RWPE2 (cell line): ENCODE data around the gene GPR3.

Experiments used
- ATAC-seq: fragments of 200-7000 bp; cut with Tn5 transposase; 3 replicates; pipeline ENCODE4 v1.9.1; 2021; ENCODE audit warnings: low read depth
- DNase-seq: peaks from one replicate; pipeline ENCODE4 v3.0.0-alpha.2; 2020; ENCODE audit warnings: low spot score
- H3K27ac ChIP-seq: fragments of 450-650 bp; 2 replicates; pipeline ENCODE4 v1.5.1; 2017; ENCODE audit warnings: mild to moderate bottlenecking; ENCODE audit not compliant: poor library complexity, severe bottlenecking
- H3K27me3 ChIP-seq: fragments of 250-450 bp; sonication (Bioruptor Pico); 2 replicates; pipeline ENCODE4 v1.5.1; 2021; ENCODE audit warnings: mild to moderate bottlenecking, moderate library complexity; ENCODE audit not compliant: insufficient read depth, poor library complexity, severe bottlenecking
- H3K36me3 ChIP-seq: fragments of 250-450 bp; sonication (Bioruptor Pico); 2 replicates; pipeline ENCODE4 v1.5.1; 2020; ENCODE audit warnings: low read depth, mild to moderate bottlenecking, moderate library complexity
- H3K4me1 ChIP-seq: fragments of 250-450 bp; sonication (Bioruptor Pico); 2 replicates; pipeline ENCODE4 v1.5.1; 2021; ENCODE audit warnings: mild to moderate bottlenecking, moderate library complexity; ENCODE audit not compliant: insufficient read depth, poor library complexity, severe bottlenecking
- H3K4me3 ChIP-seq: fragments of 250-450 bp; sonication (Bioruptor Pico); 2 replicates; pipeline ENCODE4 v1.5.1; 2021; ENCODE audit warnings: mild to moderate bottlenecking, moderate library complexity; ENCODE audit not compliant: severe bottlenecking
- H3K9me3 ChIP-seq: fragments of 250-450 bp; sonication (Bioruptor Pico); 2 replicates; pipeline ENCODE4 v1.5.1; 2021; ENCODE audit warnings: mild to moderate bottlenecking, moderate library complexity; ENCODE audit not compliant: severe bottlenecking
- TF ChIP-seq, protein P1 (sequence below): fragments of 450-650 bp; IDR thresholded peaks from one replicate; pipeline ENCODE4 v1.5.1; 2017; ENCODE audit warnings: mild to moderate bottlenecking, moderate library complexity; ENCODE audit not compliant: poor library complexity, severe bottlenecking

Gene GPR3

DNA sequence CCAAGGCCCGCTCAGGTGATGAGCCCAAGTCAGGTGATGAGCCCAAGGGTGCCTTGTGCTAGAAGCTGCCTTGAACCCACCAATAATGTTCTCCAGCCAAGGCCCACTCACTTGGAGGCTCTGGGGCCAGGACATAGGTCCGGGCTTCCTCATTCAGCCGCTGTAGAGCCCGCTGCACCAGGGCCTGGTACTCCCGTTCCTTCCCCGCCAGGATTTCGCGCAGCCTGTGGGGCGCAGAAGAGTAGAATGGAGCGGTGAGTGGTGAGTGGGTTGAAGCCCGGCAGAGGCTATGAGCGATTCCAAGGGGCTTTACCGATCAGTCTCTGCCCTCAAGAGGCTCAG, 36.2 kb upstream of the GPR3 start:
- no peak overlapping the region for H3K27ac ChIP-seq
- no peaks in the 10 kb centered on the region for H3K4me1 ChIP-seq
- ATAC-seq (no peak), DNase-seq (no peak)
- no peaks in the 10 kb centered on the region for H3K9me3 ChIP-seq
- H3K36me3 ChIP-seq = peaks cover 60% of the 10 kb centered on the region
- TF ChIP-seq, protein P1, sequence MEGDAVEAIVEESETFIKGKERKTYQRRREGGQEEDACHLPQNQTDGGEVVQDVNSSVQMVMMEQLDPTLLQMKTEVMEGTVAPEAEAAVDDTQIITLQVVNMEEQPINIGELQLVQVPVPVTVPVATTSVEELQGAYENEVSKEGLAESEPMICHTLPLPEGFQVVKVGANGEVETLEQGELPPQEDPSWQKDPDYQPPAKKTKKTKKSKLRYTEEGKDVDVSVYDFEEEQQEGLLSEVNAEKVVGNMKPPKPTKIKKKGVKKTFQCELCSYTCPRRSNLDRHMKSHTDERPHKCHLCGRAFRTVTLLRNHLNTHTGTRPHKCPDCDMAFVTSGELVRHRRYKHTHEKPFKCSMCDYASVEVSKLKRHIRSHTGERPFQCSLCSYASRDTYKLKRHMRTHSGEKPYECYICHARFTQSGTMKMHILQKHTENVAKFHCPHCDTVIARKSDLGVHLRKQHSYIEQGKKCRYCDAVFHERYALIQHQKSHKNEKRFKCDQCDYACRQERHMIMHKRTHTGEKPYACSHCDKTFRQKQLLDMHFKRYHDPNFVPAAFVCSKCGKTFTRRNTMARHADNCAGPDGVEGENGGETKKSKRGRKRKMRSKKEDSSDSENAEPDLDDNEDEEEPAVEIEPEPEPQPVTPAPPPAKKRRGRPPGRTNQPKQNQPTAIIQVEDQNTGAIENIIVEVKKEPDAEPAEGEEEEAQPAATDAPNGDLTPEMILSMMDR = no peak
- no peak overlapping the region for H3K4me3 ChIP-seq
- no peaks in the 10 kb centered on the region for H3K27me3 ChIP-seq

DNA sequence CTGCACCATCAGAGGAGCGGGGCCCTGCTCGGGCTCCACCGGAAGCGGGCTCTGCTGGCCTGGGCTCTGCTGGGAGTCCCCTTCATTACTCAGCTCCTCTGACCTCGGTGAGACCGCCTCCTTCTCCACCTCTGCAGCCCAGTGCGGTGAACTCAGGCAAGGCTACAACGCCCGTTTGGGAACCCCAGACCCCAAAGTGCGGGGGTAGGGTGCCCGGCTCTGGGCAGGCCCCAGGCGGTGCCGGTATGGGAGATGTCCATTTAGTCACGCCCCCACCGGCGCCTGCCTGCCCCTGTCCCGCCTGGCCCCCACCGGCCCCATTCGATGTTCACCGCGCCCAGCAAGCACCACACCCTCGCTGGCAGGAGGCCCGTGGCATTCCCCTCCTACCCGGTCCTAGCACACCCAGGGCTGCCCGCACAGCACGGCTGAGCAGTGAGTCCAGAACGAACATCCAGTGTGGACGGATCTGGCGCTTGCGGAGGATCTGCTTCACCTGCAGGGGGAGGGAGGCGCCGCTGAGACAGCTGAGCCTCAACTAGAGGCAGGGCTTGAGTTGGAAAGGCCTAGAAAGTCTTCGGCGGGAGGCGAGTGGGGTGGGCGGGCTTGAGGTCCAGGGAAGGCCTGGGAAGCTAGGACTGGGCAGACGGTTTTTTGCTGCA, 35.7 kb upstream of the GPR3 start:
- DNase-seq (no peak), ATAC-seq (no peak)
- H3K4me1 ChIP-seq = no peaks in the 10 kb centered on the region
- H3K4me3 ChIP-seq = no peak overlapping the region
- no peak overlapping the region for H3K27ac ChIP-seq
- H3K36me3 ChIP-seq = peaks cover 62% of the 10 kb centered on the region
- TF ChIP-seq, protein P1 = no peak
- H3K9me3 ChIP-seq = no peaks in the 10 kb centered on the region
- H3K27me3 ChIP-seq = no peaks in the 10 kb centered on the region

DNA sequence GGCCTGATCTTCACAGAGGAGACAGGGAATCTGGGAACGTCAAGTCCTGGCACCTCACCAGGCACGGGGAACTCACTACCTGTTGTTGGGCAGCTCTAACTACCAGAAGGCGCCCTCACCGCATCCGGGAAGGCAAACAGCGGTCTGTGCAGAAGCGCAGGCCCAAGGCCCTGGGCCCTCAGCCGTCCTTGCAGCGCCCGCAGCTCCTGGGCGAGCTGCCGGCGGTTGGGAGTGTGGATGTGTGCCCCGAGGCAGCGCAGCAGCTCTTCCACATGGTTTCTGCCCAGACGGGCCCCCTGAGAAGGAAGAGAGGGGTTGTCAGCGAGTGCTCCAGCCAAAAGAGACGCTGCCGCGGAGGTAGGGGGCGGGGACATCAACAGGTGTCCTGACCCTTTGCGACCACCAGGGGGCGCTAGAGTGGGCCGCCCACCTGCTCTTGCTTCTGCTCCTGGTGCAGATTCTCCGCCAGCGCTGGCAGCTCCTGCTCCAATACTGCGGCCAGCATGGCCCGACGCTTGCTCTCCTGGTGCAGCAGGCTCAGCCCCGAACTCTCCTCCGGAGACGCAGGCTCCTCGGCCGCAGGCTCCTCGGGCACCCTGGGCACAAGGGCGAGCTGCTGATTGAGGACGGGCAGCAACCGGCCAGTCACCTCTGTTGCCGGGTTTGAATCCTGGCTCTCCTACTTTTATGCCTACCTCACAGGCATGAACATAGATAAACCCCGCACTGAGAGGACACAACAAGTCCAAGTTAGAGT, 35.0 kb upstream of the GPR3 start:
- Histone ChIP-seq H3K4me3 (no peak overlapping the region), H3K36me3 (peaks cover 62% of the 10 kb centered on the region), H3K9me3 (no peaks in the 10 kb centered on the region), H3K27ac (no peak overlapping the region), H3K27me3 (no peaks in the 10 kb centered on the region), H3K4me1 (no peaks in the 10 kb centered on the region)
- TF ChIP-seq, protein P1 = peak; percentile 85
- ATAC-seq = peak; percentile 43; the same call in 1 of the 3 replicates
- no peak for DNase-seq

DNA sequence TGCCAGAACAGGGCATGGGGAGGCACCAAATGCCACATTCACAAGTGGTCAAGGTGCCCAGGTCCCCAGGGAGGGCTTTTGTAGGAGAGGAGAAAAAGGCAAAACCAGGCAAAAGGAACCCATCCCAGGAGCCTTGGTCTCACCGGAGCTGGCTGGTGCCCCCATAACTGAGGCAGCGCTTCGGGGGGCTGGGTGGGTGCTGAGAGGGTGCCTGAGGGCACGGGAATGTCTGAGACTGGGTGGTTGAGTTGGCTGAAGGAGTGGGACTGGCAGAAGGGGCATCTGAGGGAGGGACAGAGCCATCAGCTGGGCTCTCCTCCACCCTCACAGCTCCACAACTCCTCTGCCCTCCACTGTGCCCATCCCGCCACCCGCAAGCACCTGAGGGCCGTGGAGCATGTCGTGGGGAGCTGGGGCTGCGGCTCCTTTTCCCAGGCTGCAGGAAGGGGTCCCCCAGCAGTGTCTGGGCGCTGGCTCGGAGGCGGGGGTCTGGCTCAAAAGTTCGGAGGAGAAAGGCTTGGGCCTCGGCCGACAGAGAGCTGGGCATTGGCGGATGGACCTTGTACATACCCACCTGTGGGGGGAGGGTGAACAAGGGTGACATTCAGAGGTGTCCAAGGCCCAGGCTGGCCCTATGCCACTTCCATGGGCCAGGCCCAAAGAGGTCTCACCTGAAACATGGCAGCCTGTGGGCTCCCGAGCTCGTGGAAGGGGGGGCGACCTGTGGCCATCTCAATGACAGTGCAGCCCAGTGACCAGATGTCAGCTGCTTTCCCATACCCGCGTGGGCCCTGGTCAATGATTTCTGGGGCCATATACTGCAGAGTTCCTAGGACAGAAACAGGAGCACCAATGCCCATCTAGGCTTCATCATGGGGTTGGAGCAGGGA, 34.1 kb upstream of the GPR3 start:
- ATAC-seq (no peak), DNase-seq (no peak)
- Histone ChIP-seq H3K27ac (no peak overlapping the region), H3K36me3 (peaks cover 60% of the 10 kb centered on the region), H3K27me3 (no peaks in the 10 kb centered on the region), H3K4me1 (no peaks in the 10 kb centered on the region), H3K9me3 (no peaks in the 10 kb centered on the region), H3K4me3 (no peak overlapping the region)
- TF ChIP-seq, protein P1 = no peak
